Aortic smooth muscle cell (primary cell): ENCODE results near the gene FGF4. TPM values are rescaled to one million over a fixed set of nuclear protein-coding genes. Genes with fewer than 3 reads are reported as not detected.

Experiments
- total RNA-seq: library from RNA; depleted of rRNA; stranded (reverse); fragments of >200 nt; gene quantifications from 2 replicates; pipeline ENCODE4 v1.2.3, GENCODE V29; 2014

The FGF4 gene
- not detected in 2 replicates for total RNA-seq

GRCh38 chr11:69775163-69775755 is at the start of gene FGF4:
TSS of gene FGF4 (minus strand) at chr11:69775341. CDS start at chr11:69775084, 257 bp downstream.

GRCh38 chr11:69818603-69819441 is 43.7 kb upstream of the FGF4 start, which contains the start of gene FGF3:
TSS of gene FGF3 (minus strand) at chr11:69819416. CDS start at chr11:69818933, 483 bp downstream.

Other genes with a start within 250 kb of the FGF4 start
- gene CCND1, start 134.2 kb downstream of the FGF4 start, total RNA-seq = 703 and 940 TPM in 2 replicates
- gene LTO1, start 100.0 kb downstream of the FGF4 start, total RNA-seq = 22.4 and 24.4 TPM in 2 replicates
- not detected in 2 replicates for gene FGF19, start 71.3 kb downstream of the FGF4 start, total RNA-seq
- not detected in 2 replicates for gene FGF3, start 44.1 kb upstream of the FGF4 start, total RNA-seq